Breast epithelium (tissue), 3 donors: ENCODE data around the gene SORBS2.

Experiments used
- CTCF ChIP-seq, 3 donors: fragments of 450-650 bp; IDR thresholded peaks; one replicate each; pipeline ENCODE4 v1.5.1; 2016 to 2017; ENCODE audit warnings: antibody characterized with exemption in 3 of 3, mild to moderate bottlenecking in 3 of 3, moderate library complexity in 3 of 3
- POLR2A ChIP-seq: fragments of 450-650 bp; IDR thresholded peaks from one replicate; pipeline ENCODE4 v1.6.1; 2016; ENCODE audit warnings: antibody characterized with exemption, mild to moderate bottlenecking, moderate library complexity
- POLR2AphosphoS5 ChIP-seq, 3 donors: sonication (generic); formaldehyde crosslinking; IDR thresholded peaks; one replicate each; pipeline ENCODE4 v1.6.1; 2017; ENCODE audit warnings: antibody characterized with exemption in 3 of 3

- TF ChIP-seq POLR2A: no peak
- no peak for TF ChIP-seq CTCF (IDR thresholded peaks at IDR 0.05)
- no peak for TF ChIP-seq POLR2AphosphoS5 (IDR thresholded peaks at IDR 0.05)
Measured at GRCh38 chr4:185559915-185560281, 252.1 kb downstream of the SORBS2 start.
